CMK (cell line): ENCODE measurements around the gene EPB41.

Experiments
- DNase-seq: peaks from one replicate; pipeline ENCODE4 v3.0.0-alpha.2; 2010; ENCODE audit warnings: low read depth

Gene EPB41

GRCh38 chr1:28890836-28891235 is 23.5 kb upstream of the EPB41 start:
- DNase-seq: no peak

GRCh38 chr1:28891256-28891655 is 23.1 kb upstream of the EPB41 start:
- no peak for DNase-seq

GRCh38 chr1:28893403-28894102 is 20.8 kb upstream of the EPB41 start:
- no peak for DNase-seq

- DNase-seq: no peak
These were observed 19.6 kb upstream of the EPB41 start for GRCh38 chr1:28894785-28895184.

- no peak for DNase-seq
These were observed 18.3 kb upstream of the EPB41 start for GRCh38 chr1:28895896-28896608.

GRCh38 chr1:28896609-28896986 is 17.8 kb upstream of the EPB41 start:
- DNase-seq: no peak

GRCh38 chr1:28897789-28898188 is 16.6 kb upstream of the EPB41 start:
- no peak for DNase-seq

GRCh38 chr1:28898405-28898881 is 15.9 kb upstream of the EPB41 start:
- no peak for DNase-seq

GRCh38 chr1:28899267-28899666 is 15.1 kb upstream of the EPB41 start:
- DNase-seq: no peak

- DNase-seq: no peak
These were observed 13.8 kb upstream of the EPB41 start for GRCh38 chr1:28900562-28900961.

- no peak for DNase-seq
These were observed 11.6 kb upstream of the EPB41 start for GRCh38 chr1:28902738-28903137.

- no peak for DNase-seq
These were observed 8.3 kb upstream of the EPB41 start for GRCh38 chr1:28905921-28906666.

- DNase-seq: no peak
These were observed 5.2 kb upstream of the EPB41 start for GRCh38 chr1:28909198-28909597.

- no peak for DNase-seq
These were observed 3.8 kb upstream of the EPB41 start for GRCh38 chr1:28910379-28911115.

GRCh38 chr1:28913786-28914227 is 562 bp upstream of the EPB41 start:
- no peak for DNase-seq

GRCh38 chr1:28915031-28915895 is 894 bp downstream of the EPB41 start:
- DNase-seq: no peak

- DNase-seq: no peak
These were observed 3.4 kb downstream of the EPB41 start for GRCh38 chr1:28917757-28918118.

GRCh38 chr1:28921286-28921869 is 7.0 kb downstream of the EPB41 start:
- DNase-seq: no peak

- no peak for DNase-seq
These were observed 11.1 kb downstream of the EPB41 start for GRCh38 chr1:28925350-28925891.

- DNase-seq: peak; percentile 85
These were observed 12.4 kb downstream of the EPB41 start for GRCh38 chr1:28926629-28927265.
